IPS-NIHi7 (cell line): ENCODE measurements around the gene C1QTNF5.
A peak's percentile ranks its signal among the peaks of the same experiment; 100 is the strongest.

ENCODE experiments used
- DNase-seq: peaks from one replicate; pipeline ENCODE4 v3.0.0; 2012; ENCODE audit warnings: mixed read lengths; ENCODE audit errors: extremely low spot score

The C1QTNF5 gene

GRCh38 chr11:119359365-119360214 is 18.9 kb upstream of the C1QTNF5 start:
- no peak for DNase-seq

DNA sequence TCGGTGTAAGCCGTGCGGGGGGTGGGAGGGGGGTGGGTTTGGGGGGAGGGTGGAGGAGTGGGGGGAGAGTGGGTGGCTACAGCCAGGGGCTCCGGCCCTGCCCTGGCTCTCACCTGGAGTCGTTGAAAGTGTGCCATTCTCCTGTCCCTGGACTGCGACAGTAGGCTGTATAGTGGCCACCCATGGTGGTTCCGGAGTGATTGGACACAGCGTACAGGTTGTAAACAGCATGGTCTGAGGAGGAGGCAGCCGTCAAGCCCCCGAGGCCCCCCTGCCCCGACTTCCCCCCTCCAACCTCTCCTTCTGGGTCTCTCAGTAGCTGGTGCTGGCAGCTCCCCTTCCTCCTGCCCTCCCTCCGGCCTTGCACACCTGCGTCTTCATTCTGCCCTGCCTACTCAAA is 16.4 kb upstream of the C1QTNF5 start:
- no peak for DNase-seq

DNA sequence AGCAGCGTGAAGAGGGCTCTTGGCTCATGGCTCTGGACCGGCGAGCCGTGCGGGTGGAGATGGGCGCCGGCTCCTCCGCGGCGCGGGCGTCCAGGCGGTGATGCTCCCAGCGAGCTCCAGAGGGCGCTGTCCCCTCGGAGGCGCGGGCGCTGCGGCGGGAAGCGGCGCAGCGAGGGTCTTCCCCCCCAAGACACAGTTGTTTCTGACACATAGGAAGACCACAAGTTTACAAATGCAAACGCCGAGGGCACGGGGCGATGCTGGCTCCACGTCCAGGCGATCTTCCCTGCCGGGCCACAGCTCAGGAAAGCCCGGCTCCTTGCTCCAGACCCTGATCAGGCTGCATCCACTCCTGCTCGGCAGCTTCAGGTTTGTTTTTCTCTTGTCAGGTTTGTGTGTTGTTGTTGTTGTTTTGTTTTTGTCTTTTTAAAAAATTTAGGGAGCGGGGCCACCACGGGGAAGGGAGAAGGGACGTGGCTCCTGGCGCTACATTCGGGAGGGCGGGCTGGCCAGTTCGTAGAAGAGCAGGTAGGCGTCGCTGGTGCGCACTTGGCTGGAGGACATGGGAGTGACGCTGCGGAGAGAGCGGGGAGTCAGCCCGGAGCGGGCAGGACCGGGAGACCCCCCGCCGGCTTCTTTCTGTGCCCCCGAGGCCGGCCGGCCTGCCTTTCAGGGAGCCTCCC is 15.8 kb upstream of the C1QTNF5 start:
- peak; percentile 95 for DNase-seq

GRCh38 chr11:119355091-119355843 is 14.6 kb upstream of the C1QTNF5 start:
- no peak for DNase-seq

DNA sequence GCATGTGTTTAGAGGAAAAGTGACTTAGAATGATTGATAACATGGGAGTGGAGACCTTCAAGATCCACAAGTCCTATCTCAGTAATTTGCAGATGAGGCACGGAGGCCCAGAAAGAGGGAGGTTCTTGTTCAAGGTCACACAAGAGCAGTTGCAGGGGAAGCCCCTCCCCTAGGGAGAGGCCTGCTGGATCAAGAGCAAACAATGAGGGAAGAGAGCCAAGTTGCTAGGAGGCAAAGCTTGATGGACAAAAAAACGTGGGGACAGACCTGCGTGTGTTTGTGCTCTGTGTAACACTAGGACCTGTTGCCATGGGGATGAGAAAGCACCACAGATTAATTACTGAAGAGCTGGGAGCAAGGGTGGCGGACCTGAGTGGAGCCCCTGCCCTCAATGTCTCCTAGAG is 12.2 kb upstream of the C1QTNF5 start:
- peak; percentile 23 for DNase-seq

DNA sequence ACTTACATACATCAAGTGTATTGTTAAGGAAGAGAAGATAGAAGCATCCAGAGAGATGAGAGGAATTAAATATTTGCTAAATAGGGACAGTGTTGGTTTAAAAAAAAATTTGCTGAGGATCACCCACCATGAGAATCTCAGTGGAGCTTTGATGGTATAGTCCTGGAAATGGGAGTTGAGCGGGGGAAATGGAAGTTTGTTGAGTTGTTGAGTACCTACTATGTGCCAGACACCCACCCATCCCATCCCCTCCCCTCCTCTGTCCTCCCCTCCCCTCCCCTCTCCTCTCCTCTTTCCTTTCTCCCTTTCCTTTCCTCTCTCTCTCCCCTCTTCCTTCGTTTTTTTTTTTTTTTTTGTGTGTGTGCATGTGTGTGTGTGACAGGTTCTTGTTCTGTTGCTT is 10.5 kb upstream of the C1QTNF5 start:
- DNase-seq, result no peak

- DNase-seq, result no peak
Measured at GRCh38 chr11:119350302-119350701, 9.6 kb upstream of the C1QTNF5 start.

DNA sequence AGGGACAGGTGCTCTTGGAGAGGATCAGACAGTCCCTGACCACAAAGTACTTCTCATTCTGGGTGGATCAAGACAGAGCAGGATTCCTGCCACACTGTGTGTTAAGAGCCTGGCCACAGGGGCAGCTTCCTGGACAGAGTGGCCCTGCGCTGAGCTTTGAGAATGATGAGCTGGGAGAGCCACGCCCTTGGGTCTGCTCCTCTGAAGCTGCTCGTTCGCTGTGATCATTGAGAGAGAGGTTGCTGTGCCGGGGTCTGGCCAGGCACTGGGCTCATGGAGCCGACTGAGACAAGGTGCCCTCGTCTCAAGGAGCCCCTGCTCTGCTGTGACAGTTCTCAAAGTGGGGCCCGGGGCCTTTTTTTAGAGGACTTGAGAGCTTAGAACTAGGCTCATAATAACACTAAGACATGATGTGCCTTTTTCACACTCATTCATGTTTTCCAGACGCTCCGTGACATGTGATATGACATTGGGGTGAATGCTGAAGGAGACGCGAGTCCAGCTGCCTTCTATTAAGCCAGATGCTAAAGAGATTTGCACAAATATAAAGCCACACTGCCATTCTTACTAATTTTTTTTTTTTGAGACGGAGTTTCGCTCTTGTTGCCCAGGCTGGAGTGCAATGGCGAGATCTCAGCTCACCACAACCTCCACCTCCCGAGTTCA is 7.4 kb upstream of the C1QTNF5 start:
- no peak for DNase-seq

- no peak for DNase-seq
Measured at GRCh38 chr11:119347242-119347641, 6.6 kb upstream of the C1QTNF5 start.

GRCh38 chr11:119346605-119347004 is 5.9 kb upstream of the C1QTNF5 start, which contains the start of gene MFRP:
TSS of gene MFRP (minus strand) at chr11:119346705. CDS start at chr11:119346513, 192 bp downstream.
- DNase-seq, result no peak

- DNase-seq, result no peak
Measured at GRCh38 chr11:119345685-119346084, 5.0 kb upstream of the C1QTNF5 start.

DNA sequence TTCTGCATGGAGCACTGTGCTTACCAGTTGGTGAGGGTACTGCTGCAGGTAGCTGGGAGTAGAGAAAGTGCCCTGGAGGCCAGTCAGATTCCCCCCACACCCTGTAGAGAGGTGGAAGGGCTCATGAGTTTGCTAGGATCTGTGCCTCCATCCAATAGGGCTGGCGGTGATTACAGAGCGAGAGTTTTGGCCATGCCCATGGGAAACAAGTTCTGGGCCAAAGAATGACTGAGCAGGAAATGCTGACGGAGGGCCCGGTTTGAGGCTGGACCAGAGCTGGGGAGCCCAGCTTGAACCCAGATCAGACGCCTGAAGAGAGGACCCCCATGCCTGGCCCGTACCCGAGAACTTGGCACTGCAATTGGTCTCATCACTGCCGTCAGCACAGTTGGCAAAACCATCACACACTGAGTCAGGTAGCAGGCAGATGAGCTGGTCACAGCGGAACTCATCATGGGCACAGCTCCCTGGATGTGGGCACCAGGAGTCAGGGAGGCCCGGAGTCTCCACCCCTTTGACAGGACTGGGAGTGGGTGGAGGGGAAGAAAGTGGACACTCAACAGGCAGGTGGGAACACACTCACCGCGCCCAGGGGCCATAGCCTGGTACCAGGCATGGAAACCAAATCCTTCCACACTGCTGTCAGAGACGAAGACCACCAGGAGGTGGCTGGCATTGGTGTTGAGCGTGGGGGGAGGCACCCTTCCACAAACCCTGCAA is 3.8 kb upstream of the C1QTNF5 start:
- DNase-seq, result no peak

GRCh38 chr11:119343726-119344125 is 3.0 kb upstream of the C1QTNF5 start:
- DNase-seq, result no peak

DNA sequence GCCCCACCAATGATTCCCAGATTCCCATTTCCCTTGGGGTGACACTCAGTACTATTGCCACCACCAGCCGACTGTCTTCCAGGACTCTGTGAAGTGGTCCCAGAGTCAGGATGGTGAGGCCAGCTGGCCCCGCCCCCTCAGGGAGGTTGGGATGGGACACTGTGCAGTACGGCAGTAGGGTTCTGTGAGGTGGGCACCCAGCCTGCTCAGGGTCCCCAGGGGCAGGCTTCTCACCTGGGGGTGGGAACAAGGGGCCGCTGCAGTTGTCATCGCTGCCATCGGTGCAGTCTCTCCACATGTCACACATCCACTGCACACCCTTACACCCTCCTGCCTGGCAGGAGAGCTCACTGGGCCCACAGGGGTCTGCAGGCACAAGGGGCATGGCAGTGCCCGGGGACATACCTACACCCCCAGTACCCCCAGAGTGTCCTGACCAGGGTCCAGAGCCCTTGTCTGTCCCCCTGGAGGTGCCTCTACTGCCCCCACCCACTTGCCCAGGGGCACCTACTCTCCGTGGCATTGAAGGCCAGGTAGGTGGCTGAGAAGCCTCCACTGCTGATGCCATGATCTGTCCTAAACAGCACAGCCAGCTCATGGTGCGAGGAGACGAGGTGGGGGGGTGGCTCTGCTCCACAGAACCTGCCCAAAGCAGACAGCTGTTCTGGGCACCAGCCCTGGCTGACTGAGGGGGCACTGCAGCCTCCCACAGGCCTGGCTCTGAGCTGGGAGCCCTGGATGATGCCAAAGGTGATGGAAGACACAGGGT is 1.9 kb upstream of the C1QTNF5 start:
- no peak for DNase-seq

- DNase-seq, result no peak
Measured at GRCh38 chr11:119342023-119342300, 1.3 kb upstream of the C1QTNF5 start.

- DNase-seq, result peak; percentile 53
Measured at GRCh38 chr11:119341222-119342022, 739 bp upstream of the C1QTNF5 start.

DNA sequence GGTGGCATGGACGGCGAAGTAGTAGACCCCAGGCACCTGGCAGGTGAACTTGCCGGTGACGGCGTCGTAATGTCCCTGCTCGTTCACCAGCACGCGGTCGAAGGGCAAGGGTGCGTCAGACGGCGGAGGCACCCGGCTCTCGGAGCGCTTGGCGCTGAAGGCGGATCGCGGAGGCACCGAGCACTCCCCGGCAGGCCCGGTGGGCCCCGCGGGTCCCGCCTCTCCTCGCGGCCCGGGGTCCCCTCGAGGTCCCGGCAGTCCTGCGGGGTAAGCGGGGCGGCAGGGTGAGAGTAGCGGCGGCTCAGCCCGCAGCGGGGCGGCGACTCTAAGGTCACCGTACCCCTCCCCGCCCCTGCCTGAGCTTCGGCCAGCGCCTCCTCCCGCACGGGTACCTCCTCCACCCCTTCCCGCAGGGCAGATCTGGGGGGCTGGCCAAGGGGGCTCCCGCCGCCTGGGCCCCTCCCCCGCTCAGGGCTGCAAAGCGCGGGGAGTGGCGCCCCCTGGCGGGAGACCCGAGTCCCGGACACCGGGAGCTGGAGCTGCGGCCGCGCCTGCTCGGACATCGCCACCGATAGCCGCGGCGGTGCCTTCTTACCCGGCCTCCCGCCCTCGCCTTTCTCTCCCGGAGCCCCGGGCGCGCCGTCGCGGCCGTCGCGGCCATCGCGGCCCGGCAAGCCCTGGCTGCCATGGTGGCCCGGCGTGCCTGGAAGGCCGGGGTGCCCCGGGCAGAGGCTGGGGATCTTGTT is 921 bp downstream of the C1QTNF5 start:
- peak; percentile 84 for DNase-seq

DNA sequence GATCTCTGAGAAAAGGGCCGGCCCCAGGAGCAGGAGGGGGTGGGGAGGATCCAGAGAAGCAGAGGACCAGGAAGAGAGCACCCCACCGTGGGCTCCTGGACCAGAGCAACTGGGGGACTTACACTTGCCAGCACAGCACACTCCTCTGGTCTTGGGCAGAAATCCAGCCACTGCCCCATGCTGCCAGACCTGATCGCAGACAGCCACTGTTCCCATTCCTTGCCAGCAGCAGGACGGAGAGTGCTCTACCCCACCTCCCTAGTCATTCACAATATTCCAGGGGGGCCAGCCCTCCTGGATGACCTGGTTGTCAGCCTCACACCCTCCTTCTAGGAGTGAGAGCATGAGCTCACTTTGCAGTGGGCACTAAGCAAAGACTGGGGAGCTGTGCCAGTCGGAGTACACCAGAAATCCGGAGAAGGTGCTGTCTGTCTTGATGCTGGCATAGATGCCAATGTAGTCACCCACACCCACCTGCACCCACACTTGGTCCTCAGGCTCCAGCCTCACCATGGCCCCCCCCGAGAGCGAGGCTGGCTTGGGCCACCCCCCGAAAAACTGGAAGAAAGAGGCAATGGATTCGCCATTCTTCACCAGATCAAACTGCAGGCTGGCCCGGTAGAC is 1.6 kb downstream of the C1QTNF5 start:
- no peak for DNase-seq
